Measurements from ENCODE around the gene EFNB2. TPM values are rescaled to one million over a fixed set of nuclear protein-coding genes. Genes with fewer than 3 reads are reported as not detected.
A peak's percentile ranks its signal among the peaks of the same experiment; 100 is the strongest.

EFNB2 gene
- total and polyA plus RNA-seq, 7 donors: 5.8 to 10.8 (median 8.8) TPM

GRCh38 chr13:106496072-106496997 is 39.1 kb downstream of the EFNB2 start:
- WGBS, 3 donors: 33 to 47% (median 42%) methylated on average over 6 of the region's 6 CpGs
- DNase-seq (no peak), ATAC-seq (peak in 2 of 4 donors; percentile 67)
- intact Hi-C loops (cut with DNase I): loop anchor here in 1 of 2 donors (2.0 kb wide), 1 partner anchor 26 kb away; no protein-coding TSS in a partner anchor
- peak overlapping the region; percentile 47 for H3K27ac ChIP-seq
- H3K9me3 ChIP-seq: no peaks in the 10 kb centered on the region
- peak overlapping the region; percentile 13 for H3K4me3 ChIP-seq
- TF ChIP-seq CTCF (IDR thresholded peaks at IDR 0.05): no peak
- H3K36me3 ChIP-seq (ENCODE audit: insufficient read depth in 1 of 2, low read depth in 1 of 2): peaks cover 4 to 37% of the 10 kb centered on the region in 2 donors
- H3K27me3 ChIP-seq (ENCODE audit: insufficient read depth in 3 of 3, low read length in 2 of 3): no peaks in the 10 kb centered on the region
- H3K4me1 ChIP-seq: peaks cover 50% of the 10 kb centered on the region

DNA sequence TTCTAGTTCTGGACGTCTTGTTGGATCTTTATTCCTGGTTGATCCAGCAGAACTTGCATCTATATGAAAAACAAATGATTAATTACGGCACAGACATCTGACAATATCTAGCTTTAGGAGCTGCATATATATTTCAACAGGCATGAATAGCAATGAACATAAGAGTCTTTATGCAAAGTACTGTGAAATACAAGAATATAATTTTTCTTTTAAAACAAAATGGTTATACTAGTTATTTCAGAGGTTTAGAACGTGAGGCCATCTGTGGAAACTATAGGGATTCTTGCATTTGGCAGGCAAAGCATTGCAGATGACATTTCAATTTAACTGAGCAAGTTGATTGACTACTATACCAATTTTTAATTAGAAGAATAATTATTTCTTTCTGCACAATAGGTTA is 40.5 kb downstream of the EFNB2 start:
- H3K4me3 ChIP-seq: no peak overlapping the region
- H3K9me3 ChIP-seq: no peaks in the 10 kb centered on the region
- no peaks in the 10 kb centered on the region for H3K27me3 ChIP-seq (ENCODE audit: insufficient read depth in 3 of 3, low read length in 2 of 3)
- intact Hi-C loops (cut with DNase I): no loop called here
- ATAC-seq: no peak
- peaks cover 42% of the 10 kb centered on the region for H3K4me1 ChIP-seq
- no peak overlapping the region for H3K27ac ChIP-seq
- TF ChIP-seq CTCF (IDR thresholded peaks at IDR 0.05): no peak
- DNase-seq: no peak
- peaks cover 4 to 37% of the 10 kb centered on the region in 2 donors for H3K36me3 ChIP-seq (ENCODE audit: insufficient read depth in 1 of 2, low read depth in 1 of 2)
- 84 to 91% (median 90%) methylated on average over 3 of the region's 3 CpGs for WGBS, 3 donors

GRCh38 chr13:106494506-106494905 is 41.0 kb downstream of the EFNB2 start:
- H3K36me3 ChIP-seq (ENCODE audit: insufficient read depth in 1 of 2, low read depth in 1 of 2): peaks cover 4 to 37% of the 10 kb centered on the region in 2 donors
- intact Hi-C loops (cut with DNase I): no loop called here
- H3K4me1 ChIP-seq: peaks cover 39% of the 10 kb centered on the region

DNA sequence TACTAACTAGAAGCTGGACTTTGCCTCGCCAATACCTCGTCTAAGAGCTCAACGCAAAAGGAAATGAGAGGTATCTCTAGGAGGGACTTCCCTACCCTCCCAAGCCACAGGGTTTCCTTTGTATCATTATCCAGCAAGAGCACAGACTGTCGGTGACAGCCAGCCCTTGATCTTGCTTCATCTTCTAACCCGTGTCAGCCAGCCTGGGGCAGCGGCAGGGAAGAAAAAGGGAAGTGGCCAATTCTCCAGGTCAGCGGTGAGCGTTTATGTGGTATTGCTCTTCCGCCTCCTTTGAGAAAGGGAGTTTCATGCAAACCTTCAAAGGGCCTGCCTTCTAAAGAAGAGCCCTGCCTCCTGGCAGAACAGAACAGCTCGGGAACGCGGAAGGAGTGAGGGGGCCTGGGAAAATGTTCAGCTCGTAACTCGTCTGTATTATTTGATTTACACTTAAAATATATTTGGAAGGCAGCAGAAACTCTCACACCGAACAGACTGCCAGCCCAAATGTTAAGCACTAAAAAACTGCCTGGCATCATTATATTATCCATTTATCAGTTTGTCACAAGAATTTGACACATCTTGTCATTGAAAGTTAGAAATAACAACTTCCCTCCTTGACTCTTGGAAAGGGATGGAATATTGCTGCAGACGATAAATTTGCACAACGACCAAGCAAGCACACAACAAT is 41.8 kb downstream of the EFNB2 start:
- Histone ChIP-seq H3K27ac (no peak overlapping the region), H3K27me3 (ENCODE audit: insufficient read depth in 3 of 3, low read length in 2 of 3) (no peaks in the 10 kb centered on the region), H3K36me3 (ENCODE audit: insufficient read depth in 1 of 2, low read depth in 1 of 2) (peaks cover 4 to 37% of the 10 kb centered on the region in 2 donors), H3K9me3 (no peaks in the 10 kb centered on the region), H3K4me3 (no peak overlapping the region), H3K4me1 (peaks cover 31% of the 10 kb centered on the region)
- ATAC-seq: no peak
- WGBS, 3 donors: 86 to 88% (median 88%) methylated on average over 17 of the region's 17 CpGs
- no peak for TF ChIP-seq CTCF (IDR thresholded peaks at IDR 0.05)
- DNase-seq: peak in 1 of 2 donors; percentile 53
- intact Hi-C loops (cut with DNase I): no loop called here

More at GRCh38 chr13:106494506-106494905, 41.0 kb downstream of the EFNB2 start:
- Histone ChIP-seq H3K4me3 (no peak overlapping the region), H3K27me3 (ENCODE audit: insufficient read depth in 3 of 3, low read length in 2 of 3) (no peaks in the 10 kb centered on the region), H3K27ac (no peak overlapping the region), H3K9me3 (no peaks in the 10 kb centered on the region)
- TF ChIP-seq CTCF (IDR thresholded peaks at IDR 0.05): no peak
- DNase-seq (no peak), ATAC-seq (no peak)

Measured in psoas muscle (tissue), 8 donors.